SK-N-SH treated with all-trans-retinoic acid at 6 μM for 48 hours (cell line): ENCODE data around the gene WIPF2.
"Not testable (repeated sequence)": the region's sequence is repeated elsewhere in the genome, so short reads cannot be mapped to it uniquely, and the experiment has no call there.

Experiments used
- OSR1 ChIP-seq: fragments of 250-450 bp; sonication (Bioruptor Pico); IDR thresholded peaks from 2 replicates; pipeline ENCODE4 v1.8.0; 2022; ENCODE audit warnings: moderate library complexity, mild to moderate bottlenecking, inconsistent platforms
- TSHZ2 ChIP-seq: fragments of 250-450 bp; sonication (Bioruptor Pico); IDR thresholded peaks from 2 replicates; pipeline ENCODE4 v1.5.0; 2020; ENCODE audit warnings: mild to moderate bottlenecking, moderate library complexity
- ZFP3 ChIP-seq: fragments of 250-450 bp; sonication (Bioruptor Pico); IDR thresholded peaks from 2 replicates; pipeline ENCODE4 v1.5.0; 2020; ENCODE audit warnings: mild to moderate bottlenecking, moderate library complexity
- ZNF565 ChIP-seq: fragments of 450-650 bp; formaldehyde crosslinking; conservative IDR thresholded peaks from 2 replicates; pipeline ENCODE4 v1.5.0; 2020; ENCODE audit warnings: low read depth, mild to moderate bottlenecking, moderate library complexity

DNA sequence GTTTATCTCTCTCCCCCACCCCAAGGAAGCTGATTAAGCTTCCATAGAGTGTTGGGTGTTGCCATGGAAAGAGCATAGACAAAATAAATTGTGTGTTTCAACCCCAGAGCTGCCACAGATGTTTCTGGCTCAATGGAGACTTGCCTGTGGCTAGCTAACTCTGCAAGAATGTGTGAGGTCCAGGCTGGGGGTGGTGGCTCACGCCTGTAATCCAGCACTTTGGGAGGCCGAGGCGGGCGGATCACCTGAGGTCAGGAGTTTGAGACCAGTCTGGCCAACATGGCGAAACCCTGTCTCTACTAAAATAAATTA lies 85.4 kb downstream of the WIPF2 start:
- not testable (repeated sequence) for TF ChIP-seq ZFP3; TSHZ2 (CRISPR knock-in tag); ZNF565 (CRISPR knock-in tag); OSR1 (CRISPR knock-in tag)
